Dermis microvascular lymphatic vessel endothelial cell (primary cell): ENCODE measurements around the gene ZNF518A. TPM values are rescaled to one million over a fixed set of nuclear protein-coding genes. Genes with fewer than 3 reads are reported as not detected.

Source experiments
- total RNA-seq: library from RNA; depleted of rRNA; stranded (reverse); fragments of >200 nt; gene quantifications from 2 replicates; pipeline ENCODE4 v1.2.1, GENCODE V29; 2014

The ZNF518A gene
- total RNA-seq, 1 donor from 2014 or later = 8.2 TPM

Other genes with a start within 250 kb of the ZNF518A start
- gene CC2D2B, start 222.3 kb upstream of the ZNF518A start, total RNA-seq = 0.13 TPM in 2 replicates
- 19.5 and 33.9 TPM in 2 replicates for gene CCNJ, start 86.7 kb upstream of the ZNF518A start, total RNA-seq
- gene BLNK, start 141.3 kb downstream of the ZNF518A start, total RNA-seq = not detected in 2 replicates
- gene DNTT, start 174.1 kb downstream of the ZNF518A start, total RNA-seq = not detected in 2 replicates
- not detected in 2 replicates for gene OPALIN, start 228.7 kb downstream of the ZNF518A start, total RNA-seq